GM12878 (cell line): ENCODE data around the gene PHRF1.

ENCODE experiments used
- BRCA1 ChIP-seq: IDR thresholded peaks from 2 replicates; pipeline ENCODE4 v1.6.1; 2011; ENCODE audit warnings: low read depth, low read length, improper control_type of control experiment
- CHD1 ChIP-seq: IDR thresholded peaks from 2 replicates; pipeline ENCODE4 v1.6.1; 2012; ENCODE audit warnings: low read depth, low read length, improper control_type of control experiment
- EP300 ChIP-seq, 2 experiments: fragments of 150-350 bp in 1 of 2; IDR thresholded peaks; 2 replicates each; pipeline ENCODE4 v1.6.1; 2011 to 2012; ENCODE audit warnings: low read depth in 2 of 2, low read length in 2 of 2, borderline replicate concordance in 1 of 2, improper control_type of control experiment in 1 of 2, inconsistent platforms in 1 of 2; ENCODE audit not compliant: control insufficient read depth in 1 of 2
- NFYB ChIP-seq: IDR thresholded peaks from 2 replicates; pipeline ENCODE4 v1.6.1; 2011; ENCODE audit warnings: low read depth, mild to moderate bottlenecking, low read length, improper control_type of control experiment, moderate library complexity; ENCODE audit not compliant: insufficient read depth
- PAX5 ChIP-seq: IDR thresholded peaks from 2 replicates; pipeline ENCODE4 v1.6.1; 2011; ENCODE audit warnings: low read depth, low read length, borderline replicate concordance
- POLR2A ChIP-seq: IDR thresholded peaks from 2 replicates; pipeline ENCODE4 v1.6.1; 2011; ENCODE audit warnings: low read depth, mild to moderate bottlenecking, low read length
- RCOR1 ChIP-seq: conservative IDR thresholded peaks from 2 replicates; pipeline ENCODE4 v1.6.1; 2012; ENCODE audit warnings: low read depth, low read length, improper control_type of control experiment
- REST ChIP-seq: IDR thresholded peaks from 2 replicates; pipeline ENCODE4 v1.6.1; 2012; ENCODE audit warnings: mild to moderate bottlenecking, low read depth, low read length
- RFX5 ChIP-seq: IDR thresholded peaks from 2 replicates; pipeline ENCODE4 v1.6.1; 2011; ENCODE audit warnings: low read depth, low read length, improper control_type of control experiment
- TF ChIP-seq, protein P1 (sequence below): fragments of 150-350 bp; IDR thresholded peaks from 2 replicates; pipeline ENCODE4 v1.6.1; 2016; ENCODE audit warnings: low read depth, low read length
- TF ChIP-seq, protein P2 (sequence below), 3 experiments: IDR thresholded peaks in 2 of 3; conservative IDR thresholded peaks in 1 of 3; 2 replicates each; pipeline ENCODE4 v1.5.1; 2011; ENCODE audit warnings: low read depth in 3 of 3, low read length in 3 of 3, mild to moderate bottlenecking in 3 of 3, control low read depth in 2 of 3, moderate library complexity in 2 of 3, inconsistent platforms in 1 of 3, mixed read lengths in 1 of 3; ENCODE audit not compliant: control insufficient read depth in 2 of 3, insufficient read depth in 1 of 3; ENCODE audit errors: extremely low read depth in 1 of 3
- TF ChIP-seq, protein P3 (sequence below): IDR thresholded peaks from 2 replicates; pipeline ENCODE4 v1.6.1; 2011; ENCODE audit warnings: low read depth, low read length, improper control_type of control experiment, borderline replicate concordance

GRCh38 chr11:626475-627307, 50.4 kb downstream of the PHRF1 start, which contains the start of gene SCT:
- TF ChIP-seq, protein P1, sequence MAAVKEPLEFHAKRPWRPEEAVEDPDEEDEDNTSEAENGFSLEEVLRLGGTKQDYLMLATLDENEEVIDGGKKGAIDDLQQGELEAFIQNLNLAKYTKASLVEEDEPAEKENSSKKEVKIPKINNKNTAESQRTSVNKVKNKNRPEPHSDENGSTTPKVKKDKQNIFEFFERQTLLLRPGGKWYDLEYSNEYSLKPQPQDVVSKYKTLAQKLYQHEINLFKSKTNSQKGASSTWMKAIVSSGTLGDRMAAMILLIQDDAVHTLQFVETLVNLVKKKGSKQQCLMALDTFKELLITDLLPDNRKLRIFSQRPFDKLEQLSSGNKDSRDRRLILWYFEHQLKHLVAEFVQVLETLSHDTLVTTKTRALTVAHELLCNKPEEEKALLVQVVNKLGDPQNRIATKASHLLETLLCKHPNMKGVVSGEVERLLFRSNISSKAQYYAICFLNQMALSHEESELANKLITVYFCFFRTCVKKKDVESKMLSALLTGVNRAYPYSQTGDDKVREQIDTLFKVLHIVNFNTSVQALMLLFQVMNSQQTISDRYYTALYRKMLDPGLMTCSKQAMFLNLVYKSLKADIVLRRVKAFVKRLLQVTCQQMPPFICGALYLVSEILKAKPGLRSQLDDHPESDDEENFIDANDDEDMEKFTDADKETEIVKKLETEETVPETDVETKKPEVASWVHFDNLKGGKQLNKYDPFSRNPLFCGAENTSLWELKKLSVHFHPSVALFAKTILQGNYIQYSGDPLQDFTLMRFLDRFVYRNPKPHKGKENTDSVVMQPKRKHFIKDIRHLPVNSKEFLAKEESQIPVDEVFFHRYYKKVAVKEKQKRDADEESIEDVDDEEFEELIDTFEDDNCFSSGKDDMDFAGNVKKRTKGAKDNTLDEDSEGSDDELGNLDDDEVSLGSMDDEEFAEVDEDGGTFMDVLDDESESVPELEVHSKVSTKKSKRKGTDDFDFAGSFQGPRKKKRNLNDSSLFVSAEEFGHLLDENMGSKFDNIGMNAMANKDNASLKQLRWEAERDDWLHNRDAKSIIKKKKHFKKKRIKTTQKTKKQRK, result no peak
- TF ChIP-seq, protein P2, sequence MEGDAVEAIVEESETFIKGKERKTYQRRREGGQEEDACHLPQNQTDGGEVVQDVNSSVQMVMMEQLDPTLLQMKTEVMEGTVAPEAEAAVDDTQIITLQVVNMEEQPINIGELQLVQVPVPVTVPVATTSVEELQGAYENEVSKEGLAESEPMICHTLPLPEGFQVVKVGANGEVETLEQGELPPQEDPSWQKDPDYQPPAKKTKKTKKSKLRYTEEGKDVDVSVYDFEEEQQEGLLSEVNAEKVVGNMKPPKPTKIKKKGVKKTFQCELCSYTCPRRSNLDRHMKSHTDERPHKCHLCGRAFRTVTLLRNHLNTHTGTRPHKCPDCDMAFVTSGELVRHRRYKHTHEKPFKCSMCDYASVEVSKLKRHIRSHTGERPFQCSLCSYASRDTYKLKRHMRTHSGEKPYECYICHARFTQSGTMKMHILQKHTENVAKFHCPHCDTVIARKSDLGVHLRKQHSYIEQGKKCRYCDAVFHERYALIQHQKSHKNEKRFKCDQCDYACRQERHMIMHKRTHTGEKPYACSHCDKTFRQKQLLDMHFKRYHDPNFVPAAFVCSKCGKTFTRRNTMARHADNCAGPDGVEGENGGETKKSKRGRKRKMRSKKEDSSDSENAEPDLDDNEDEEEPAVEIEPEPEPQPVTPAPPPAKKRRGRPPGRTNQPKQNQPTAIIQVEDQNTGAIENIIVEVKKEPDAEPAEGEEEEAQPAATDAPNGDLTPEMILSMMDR (IDR thresholded peaks at IDR 0.05 in 2 of 3, conservative IDR thresholded peaks at IDR 0.05 in 1 of 3; ENCODE audit: control insufficient read depth in 2 of 3, extremely low read depth in 1 of 3, insufficient read depth in 1 of 3, low read depth in 3 of 3, low read length in 3 of 3), result no peak
- TF ChIP-seq EP300 (IDR thresholded peaks at IDR 0.05; ENCODE audit: borderline replicate concordance in 1 of 2, control insufficient read depth in 1 of 2, low read depth in 2 of 2, low read length in 2 of 2) (no peak), RCOR1 (no peak), RFX5 (no peak), BRCA1 (no peak), NFYB (no peak), POLR2A (no peak), CHD1 (no peak), REST (no peak), PAX5 (no peak)
- TF ChIP-seq, protein P3, sequence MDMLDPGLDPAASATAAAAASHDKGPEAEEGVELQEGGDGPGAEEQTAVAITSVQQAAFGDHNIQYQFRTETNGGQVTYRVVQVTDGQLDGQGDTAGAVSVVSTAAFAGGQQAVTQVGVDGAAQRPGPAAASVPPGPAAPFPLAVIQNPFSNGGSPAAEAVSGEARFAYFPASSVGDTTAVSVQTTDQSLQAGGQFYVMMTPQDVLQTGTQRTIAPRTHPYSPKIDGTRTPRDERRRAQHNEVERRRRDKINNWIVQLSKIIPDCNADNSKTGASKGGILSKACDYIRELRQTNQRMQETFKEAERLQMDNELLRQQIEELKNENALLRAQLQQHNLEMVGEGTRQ, result no peak
